Fibroblast of lung (primary cell): ENCODE results near the gene SIGLEC7. TPM values are rescaled to one million over a fixed set of nuclear protein-coding genes. Genes with fewer than 3 reads are reported as not detected.
A peak's percentile ranks its signal among the peaks of the same experiment; 100 is the strongest.

ENCODE experiments used
- DNase-seq, 2 donors: peaks; one replicate each; pipeline versions ENCODE4 v3.0.0 to v3.0.0-alpha.2; 2010; ENCODE audit warnings: low read depth in 2 of 2
- H2AFZ ChIP-seq: 2 replicates; pipeline ENCODE4 v1.5.1; 2012; ENCODE audit warnings: low read length, control low read depth, inconsistent platforms
- H3K27ac ChIP-seq: 2 replicates; pipeline ENCODE4 v1.5.1; 2011; ENCODE audit warnings: low read length, control low read depth; ENCODE audit not compliant: insufficient read depth
- H3K27me3 ChIP-seq: 2 replicates; pipeline ENCODE4 v1.5.1; 2011; ENCODE audit warnings: mild to moderate bottlenecking, low read length; ENCODE audit not compliant: control insufficient read depth, insufficient read depth
- H3K36me3 ChIP-seq: 2 replicates; pipeline ENCODE4 v1.5.1; 2011; ENCODE audit warnings: low read length; ENCODE audit not compliant: control insufficient read depth, insufficient read depth
- H3K4me1 ChIP-seq: 2 replicates; pipeline ENCODE4 v1.5.1; 2011; ENCODE audit warnings: low read length; ENCODE audit not compliant: control insufficient read depth, insufficient read depth; ENCODE audit errors: extremely low read depth
- H3K4me2 ChIP-seq: 2 replicates; pipeline ENCODE4 v1.5.1; 2011; ENCODE audit warnings: low read length, control low read depth; ENCODE audit not compliant: insufficient read depth; ENCODE audit errors: extremely low read depth
- H3K4me3 ChIP-seq, 4 experiments: fragments of 200-600 bp in 1 of 4; sonication (generic) in 1 of 4; replicated peaks in 1 of 4; 2 replicates each; pipeline ENCODE4 v1.5.1; 2011 to 2016; ENCODE audit warnings: low read length in 4 of 4, low read depth in 3 of 4, mild to moderate bottlenecking in 3 of 4, control low read depth in 2 of 4, inconsistent platforms in 1 of 4, mixed read lengths in 1 of 4; ENCODE audit not compliant: insufficient read depth in 1 of 4; ENCODE audit errors: control extremely low read depth in 1 of 4
- H3K79me2 ChIP-seq: 2 replicates; pipeline ENCODE4 v1.5.1; 2012; ENCODE audit warnings: mild to moderate bottlenecking, low read length, inconsistent platforms; ENCODE audit not compliant: control insufficient read depth, insufficient read depth
- H3K9ac ChIP-seq: 2 replicates; pipeline ENCODE4 v1.5.1; 2011; ENCODE audit warnings: mild to moderate bottlenecking, low read length, control low read depth; ENCODE audit not compliant: insufficient read depth
- H3K9me3 ChIP-seq: 2 replicates; pipeline ENCODE4 v1.5.1; 2012; ENCODE audit warnings: low read depth, low read length; ENCODE audit not compliant: control insufficient read depth, insufficient read depth
- H4K20me1 ChIP-seq: 2 replicates; pipeline ENCODE4 v1.5.1; 2011; ENCODE audit warnings: low read length; ENCODE audit not compliant: control insufficient read depth, insufficient read depth; ENCODE audit errors: extremely low read depth
- CTCF ChIP-seq, 2 donors: IDR thresholded peaks in 1 of 2; conservative IDR thresholded peaks in 1 of 2; 1 replicate in 1 of 2; 2 replicates in 1 of 2; pipeline ENCODE4 v1.5.1; 2011 to 2012; ENCODE audit warnings: low read length in 2 of 2, control low read depth in 1 of 2, inconsistent platforms in 1 of 2, low read depth in 1 of 2, mild to moderate bottlenecking in 1 of 2
- EZH2 ChIP-seq: IDR thresholded peaks from 2 replicates; pipeline ENCODE4 v1.5.1; 2012; ENCODE audit warnings: low read length, control low read depth, mild to moderate bottlenecking; ENCODE audit errors: missing control alignments
- polyA plus RNA-seq, 2 donors: library from polyadenylated mRNA; depleted of rRNA in 1 of 2; stranded (reverse) in 1 of 2; unstranded in 1 of 2; fragments of >200 nt; gene quantifications; 2 replicates each; pipeline ENCODE4 v1.2.1, GENCODE V29; 2011 to 2012; ENCODE audit warnings: missing spikeins in 1 of 2
- total RNA-seq: library from RNA; depleted of rRNA; stranded (reverse); fragments of >200 nt; gene quantifications from 2 replicates; pipeline ENCODE4 v1.2.1, GENCODE V29; 2014

Gene SIGLEC7
- total and polyA plus RNA-seq, 2 donors (not counting 1 experiment from before 2014, with no cell fraction given): not detected

DNA sequence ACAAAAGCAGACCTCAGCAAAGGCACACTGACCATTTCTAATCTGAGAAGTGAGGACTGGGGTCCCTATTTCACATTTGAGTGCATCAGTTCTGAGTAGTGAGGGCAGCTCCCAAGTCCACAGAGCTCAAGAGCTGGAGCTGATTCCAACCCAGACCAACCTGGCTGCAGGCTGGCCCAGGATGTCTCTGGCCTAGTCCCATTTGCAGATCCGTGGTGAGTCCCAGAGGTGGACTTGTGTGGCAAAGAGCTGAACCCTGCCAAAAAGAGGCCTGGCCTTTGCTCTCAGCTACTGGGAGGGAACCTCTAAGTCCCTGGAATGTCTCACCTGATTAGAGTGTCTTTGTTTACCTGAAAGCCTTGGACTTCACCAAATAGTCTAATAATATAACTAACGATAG, 14.6 kb downstream of the SIGLEC7 start:
- Histone ChIP-seq H3K4me2 (no peak overlapping the region), H2AFZ (no peak overlapping the region), H4K20me1 (no peaks in the 10 kb centered on the region), H3K9me3 (no peaks in the 10 kb centered on the region), H3K79me2 (no peaks in the 10 kb centered on the region), H3K27ac (no peak overlapping the region), H3K4me3 (no peak overlapping the region), H3K9ac (no peak overlapping the region), H3K27me3 (no peaks in the 10 kb centered on the region), H3K36me3 (no peaks in the 10 kb centered on the region), H3K4me1 (no peaks in the 10 kb centered on the region)
- no peak for DNase-seq
- TF ChIP-seq CTCF (conservative IDR thresholded peaks at IDR 0.05 in 1 of 2, IDR thresholded peaks at IDR 0.05 in 1 of 2; ENCODE audit: low read depth in 1 of 2, low read length in 2 of 2) (no peak), EZH2 (no peak)

- Histone ChIP-seq H3K4me3 (no peak overlapping the region), H3K36me3 (no peaks in the 10 kb centered on the region), H2AFZ (no peak overlapping the region), H3K27ac (no peak overlapping the region), H3K9ac (no peak overlapping the region), H3K4me2 (no peak overlapping the region), H3K4me1 (no peaks in the 10 kb centered on the region), H3K9me3 (no peaks in the 10 kb centered on the region), H3K79me2 (no peaks in the 10 kb centered on the region), H4K20me1 (no peaks in the 10 kb centered on the region), H3K27me3 (no peaks in the 10 kb centered on the region)
- TF ChIP-seq EZH2: no peak
- no peak for DNase-seq
Observed at GRCh38 chr19:51157265-51157664, 15.2 kb downstream of the SIGLEC7 start.

GRCh38 chr19:51158474-51159129, 16.5 kb downstream of the SIGLEC7 start:
- no peaks in the 10 kb centered on the region for H3K36me3 ChIP-seq
- no peak overlapping the region for H3K27ac ChIP-seq
- no peak for TF ChIP-seq EZH2
- peak; percentile 49 to 77 for TF ChIP-seq CTCF (conservative IDR thresholded peaks at IDR 0.05 in 1 of 2, IDR thresholded peaks at IDR 0.05 in 1 of 2; ENCODE audit: low read depth in 1 of 2, low read length in 2 of 2)
- H3K4me2 ChIP-seq: no peak overlapping the region
- H3K79me2 ChIP-seq: no peaks in the 10 kb centered on the region
- H3K27me3 ChIP-seq: no peaks in the 10 kb centered on the region
- no peaks in the 10 kb centered on the region for H4K20me1 ChIP-seq
- peak in 1 of 2 donors; percentile 13 for DNase-seq
- no peak overlapping the region for H3K9ac ChIP-seq
- no peak overlapping the region for H3K4me3 ChIP-seq
- H3K4me1 ChIP-seq: no peaks in the 10 kb centered on the region
- no peaks in the 10 kb centered on the region for H3K9me3 ChIP-seq
- no peak overlapping the region for H2AFZ ChIP-seq
